ENCODE data around the gene NHERF2. TPM values are rescaled to one million over a fixed set of nuclear protein-coding genes. Genes with fewer than 3 reads are reported as not detected.

The NHERF2 gene
- total and polyA plus RNA-seq, 12 donors: 94.3 to 640 (median 183) TPM

DNA sequence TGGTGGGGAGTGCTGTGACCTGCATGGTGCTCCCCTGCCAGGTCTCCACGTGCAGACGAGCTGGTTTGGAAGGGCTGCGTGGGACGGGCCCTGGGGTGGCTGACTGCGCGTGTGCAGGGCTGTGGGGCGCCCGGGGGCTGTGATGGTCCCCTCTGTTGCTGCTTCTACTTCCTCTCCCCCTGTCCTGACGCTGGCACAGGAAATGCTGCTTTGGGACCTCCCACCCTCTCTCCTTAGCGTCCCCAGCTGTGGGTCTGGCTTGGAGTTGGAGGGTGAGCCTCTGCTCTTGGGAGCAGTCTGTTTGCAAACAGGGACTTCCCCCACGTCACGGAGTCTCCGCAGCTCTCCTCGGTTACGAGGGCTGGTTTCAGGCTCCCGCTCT, 56.3 kb downstream of the NHERF2 start:
- Histone ChIP-seq H3K4me3 (no peak overlapping the region), H3K4me1 (peaks cover 5 to 33% (median 28%) of the 10 kb centered on the region in 9 donors), H3K9me3 (no peaks in the 10 kb centered on the region), H3K27ac (peak overlapping the region in 6 of 10 donors; percentile 12 to 64 (median 50)), H3K27me3 (no peaks in the 10 kb centered on the region), H3K36me3 (peaks cover 0 to 100% (median 69%) of the 10 kb centered on the region in 9 donors)
- ATAC-seq (peak; percentile 3 to 31 (median 8)), DNase-seq (peak in 1 of 2 donors; percentile 45)
- 64 to 75% methylated on average over 16 of the region's 16 CpGs for WGBS, 2 donors
- intact Hi-C loops (cut with DNase I): loop anchor here in 2 of 10 donors (2.0 to 10.0 kb wide), 3 partner anchors 32 to 62 kb away; partner anchors contain the start of genes NHERF2 (in 1 of the 2) and RAB26 (in 1 of the 2)
- TF ChIP-seq, protein P1, sequence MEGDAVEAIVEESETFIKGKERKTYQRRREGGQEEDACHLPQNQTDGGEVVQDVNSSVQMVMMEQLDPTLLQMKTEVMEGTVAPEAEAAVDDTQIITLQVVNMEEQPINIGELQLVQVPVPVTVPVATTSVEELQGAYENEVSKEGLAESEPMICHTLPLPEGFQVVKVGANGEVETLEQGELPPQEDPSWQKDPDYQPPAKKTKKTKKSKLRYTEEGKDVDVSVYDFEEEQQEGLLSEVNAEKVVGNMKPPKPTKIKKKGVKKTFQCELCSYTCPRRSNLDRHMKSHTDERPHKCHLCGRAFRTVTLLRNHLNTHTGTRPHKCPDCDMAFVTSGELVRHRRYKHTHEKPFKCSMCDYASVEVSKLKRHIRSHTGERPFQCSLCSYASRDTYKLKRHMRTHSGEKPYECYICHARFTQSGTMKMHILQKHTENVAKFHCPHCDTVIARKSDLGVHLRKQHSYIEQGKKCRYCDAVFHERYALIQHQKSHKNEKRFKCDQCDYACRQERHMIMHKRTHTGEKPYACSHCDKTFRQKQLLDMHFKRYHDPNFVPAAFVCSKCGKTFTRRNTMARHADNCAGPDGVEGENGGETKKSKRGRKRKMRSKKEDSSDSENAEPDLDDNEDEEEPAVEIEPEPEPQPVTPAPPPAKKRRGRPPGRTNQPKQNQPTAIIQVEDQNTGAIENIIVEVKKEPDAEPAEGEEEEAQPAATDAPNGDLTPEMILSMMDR (IDR thresholded peaks at IDR 0.05): no peak

DNA sequence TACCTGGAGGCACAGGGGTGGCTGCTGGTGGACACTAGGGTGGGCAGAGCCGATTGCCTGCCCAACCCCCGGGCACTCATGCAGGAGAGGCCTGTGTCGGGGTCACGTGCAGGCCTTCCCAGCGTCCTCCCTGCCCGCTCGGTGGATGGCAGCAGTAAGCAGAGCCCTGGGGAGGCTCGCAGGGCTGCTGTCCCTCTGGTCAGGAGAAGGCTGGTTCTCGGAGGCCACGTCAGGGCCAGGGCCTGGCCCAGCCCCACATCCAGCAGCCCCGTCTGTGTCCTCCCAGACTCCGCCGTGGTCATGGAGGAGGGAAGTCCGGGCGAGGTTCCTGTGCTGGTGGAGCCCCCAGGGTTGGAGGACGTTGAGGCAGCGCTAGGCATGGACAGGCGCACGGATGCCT, 56.7 kb downstream of the NHERF2 start:
- TF ChIP-seq, protein P1 (IDR thresholded peaks at IDR 0.05): no peak
- no peak for DNase-seq
- Histone ChIP-seq H3K27ac (peak overlapping the region in 4 of 10 donors; percentile 43 to 64 (median 54)), H3K4me3 (no peak overlapping the region), H3K36me3 (peaks cover 0 to 100% (median 72%) of the 10 kb centered on the region in 9 donors), H3K4me1 (peaks cover 5 to 33% (median 28%) of the 10 kb centered on the region in 9 donors), H3K27me3 (no peaks in the 10 kb centered on the region), H3K9me3 (no peaks in the 10 kb centered on the region)
- WGBS, 2 donors: 81 to 87% methylated on average over 19 of the region's 19 CpGs
- peak in 1 of 8 donors; percentile 1 for ATAC-seq
- intact Hi-C loops (cut with DNase I): loop anchor here in 2 of 10 donors (2.0 to 10.0 kb wide), 3 partner anchors 33 to 61 kb away; partner anchors contain the start of genes NHERF2 (in 1 of the 2) and RAB26 (in 1 of the 2)

DNA sequence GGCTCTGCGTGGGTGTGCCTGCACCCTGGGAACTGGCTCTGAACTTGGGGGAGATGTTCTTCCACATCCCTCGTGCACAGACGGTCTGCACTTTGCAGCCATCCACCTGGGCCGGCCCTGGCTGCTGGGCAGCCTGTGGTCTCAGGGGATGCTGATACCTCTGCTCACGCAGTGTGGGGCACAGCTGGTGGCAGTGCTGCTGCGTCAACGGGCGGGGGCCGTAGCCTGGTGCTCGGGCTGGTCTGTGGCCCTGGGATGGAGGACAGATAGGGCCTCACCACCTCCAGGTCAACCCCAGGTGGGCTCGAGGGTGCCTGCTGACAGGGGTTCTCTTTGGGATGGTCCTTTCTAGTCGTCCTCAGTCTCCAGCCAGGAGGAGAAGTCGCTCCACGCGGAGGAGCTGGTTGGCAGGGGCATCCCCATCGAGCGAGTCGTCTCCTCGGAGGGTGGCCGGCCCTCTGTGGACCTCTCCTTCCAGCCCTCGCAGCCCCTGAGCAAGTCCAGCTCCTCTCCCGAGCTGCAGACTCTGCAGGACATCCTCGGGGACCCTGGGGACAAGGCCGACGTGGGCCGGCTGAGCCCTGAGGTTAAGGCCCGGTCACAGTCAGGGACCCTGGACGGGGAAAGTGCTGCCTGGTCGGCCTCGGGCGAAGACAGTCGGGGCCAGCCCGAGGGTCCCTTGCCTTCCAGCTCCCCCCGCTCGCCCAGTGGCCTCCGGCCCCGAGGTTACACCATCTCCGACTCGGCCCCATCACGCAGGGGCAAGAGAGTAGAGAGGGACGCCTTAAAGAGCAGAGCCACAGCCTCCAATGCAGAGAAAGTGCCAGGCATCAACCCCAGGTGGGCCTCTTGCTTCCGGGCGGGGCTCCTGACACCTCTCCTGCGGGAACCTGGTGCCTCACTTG, 57.4 kb downstream of the NHERF2 start:
- Histone ChIP-seq H3K27me3 (no peaks in the 10 kb centered on the region), H3K4me1 (peaks cover 5 to 33% (median 28%) of the 10 kb centered on the region in 9 donors), H3K4me3 (no peak overlapping the region), H3K36me3 (peaks cover 2 to 100% (median 71%) of the 10 kb centered on the region in 9 donors), H3K9me3 (no peaks in the 10 kb centered on the region), H3K27ac (peak overlapping the region in 1 of 10 donors; percentile 64)
- intact Hi-C loops (cut with DNase I): loop anchor here in 2 of 10 donors (2.0 to 10.0 kb wide), 3 partner anchors 33 to 61 kb away; partner anchors contain the start of genes NHERF2 (in 1 of the 2) and RAB26 (in 1 of the 2)
- ATAC-seq: no peak
- TF ChIP-seq, protein P1 (IDR thresholded peaks at IDR 0.05): no peak
- 88 to 89% methylated on average over 43 to 44 of the region's 44 CpGs for WGBS, 2 donors
- DNase-seq: no peak

DNA sequence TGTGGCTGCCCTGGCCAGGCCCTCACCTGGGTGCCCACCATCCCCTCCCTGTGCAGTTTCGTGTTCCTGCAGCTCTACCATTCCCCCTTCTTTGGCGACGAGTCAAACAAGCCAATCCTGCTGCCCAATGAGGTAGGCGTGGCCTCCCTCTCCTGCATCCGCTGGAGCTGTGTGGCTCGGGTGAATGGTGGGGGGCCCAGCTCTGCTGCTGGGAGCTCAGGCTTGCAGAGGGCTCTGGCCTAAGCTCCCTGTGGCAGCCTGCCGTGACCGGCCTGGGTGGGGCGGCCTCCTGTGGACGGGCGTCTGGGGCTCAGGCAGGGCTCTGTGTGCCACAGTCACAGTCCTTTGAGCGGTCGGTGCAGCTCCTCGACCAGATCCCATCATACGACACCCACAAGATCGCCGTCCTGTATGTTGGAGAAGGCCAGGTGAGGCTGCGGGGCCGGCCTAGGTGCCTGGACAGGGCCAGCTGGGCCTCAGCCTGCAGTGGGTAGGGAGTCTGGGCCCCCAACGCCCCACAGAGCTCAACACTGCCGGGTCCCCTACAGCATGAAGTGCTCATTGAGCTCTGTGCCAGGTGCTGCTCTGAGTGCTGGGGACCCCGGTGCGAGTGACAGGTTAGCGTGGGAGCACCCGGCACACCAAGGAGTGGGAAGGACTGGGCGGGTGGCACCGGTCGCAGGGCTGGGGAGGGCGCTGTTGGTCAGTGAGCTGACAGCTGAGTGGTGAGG, 58.4 kb downstream of the NHERF2 start:
- no peak for ATAC-seq

More for the DNA sequence above, 58.4 kb downstream of the NHERF2 start:
- WGBS, 2 donors: 93 to 94% methylated on average over 29 of the region's 29 CpGs
- intact Hi-C loops (cut with DNase I): loop anchor here in 3 of 10 donors (5.0 to 10.0 kb wide), 3 partner anchors 33 to 60 kb away; partner anchors contain the start of genes NHERF2 (in 1 of the 3) and RAB26 (in 1 of the 3)
- Histone ChIP-seq H3K27ac (no peak overlapping the region), H3K4me3 (no peak overlapping the region), H3K27me3 (no peaks in the 10 kb centered on the region), H3K9me3 (no peaks in the 10 kb centered on the region), H3K4me1 (peaks cover 5 to 34% (median 29%) of the 10 kb centered on the region in 9 donors), H3K36me3 (peaks cover 5 to 100% (median 74%) of the 10 kb centered on the region in 9 donors)
- DNase-seq: no peak
- TF ChIP-seq, protein P1 (IDR thresholded peaks at IDR 0.05): no peak
